ENCODE measurements around the gene G6PC1.

DNA sequence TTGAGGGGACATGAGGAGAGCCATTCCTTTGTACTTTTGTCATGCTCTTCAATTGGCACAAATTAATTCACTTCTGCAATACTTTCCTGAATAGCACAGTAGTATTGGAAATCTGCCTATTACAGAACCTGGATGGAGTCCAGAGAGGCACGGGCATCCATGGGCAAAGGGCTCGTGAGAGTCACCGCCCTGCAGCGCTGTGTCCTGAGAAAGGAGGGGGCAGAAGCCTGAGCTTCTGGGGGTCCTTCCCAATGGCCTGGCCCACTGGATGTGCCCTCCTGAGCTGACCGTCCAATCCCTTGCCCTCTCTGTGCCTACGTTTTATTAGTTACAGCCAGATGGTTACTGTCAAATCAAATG, 3.5 kb downstream of the G6PC1 start:
- TF ChIP-seq POLR2A (IDR thresholded peaks at IDR 0.05): no peak
- TF ChIP-seq, protein P1, sequence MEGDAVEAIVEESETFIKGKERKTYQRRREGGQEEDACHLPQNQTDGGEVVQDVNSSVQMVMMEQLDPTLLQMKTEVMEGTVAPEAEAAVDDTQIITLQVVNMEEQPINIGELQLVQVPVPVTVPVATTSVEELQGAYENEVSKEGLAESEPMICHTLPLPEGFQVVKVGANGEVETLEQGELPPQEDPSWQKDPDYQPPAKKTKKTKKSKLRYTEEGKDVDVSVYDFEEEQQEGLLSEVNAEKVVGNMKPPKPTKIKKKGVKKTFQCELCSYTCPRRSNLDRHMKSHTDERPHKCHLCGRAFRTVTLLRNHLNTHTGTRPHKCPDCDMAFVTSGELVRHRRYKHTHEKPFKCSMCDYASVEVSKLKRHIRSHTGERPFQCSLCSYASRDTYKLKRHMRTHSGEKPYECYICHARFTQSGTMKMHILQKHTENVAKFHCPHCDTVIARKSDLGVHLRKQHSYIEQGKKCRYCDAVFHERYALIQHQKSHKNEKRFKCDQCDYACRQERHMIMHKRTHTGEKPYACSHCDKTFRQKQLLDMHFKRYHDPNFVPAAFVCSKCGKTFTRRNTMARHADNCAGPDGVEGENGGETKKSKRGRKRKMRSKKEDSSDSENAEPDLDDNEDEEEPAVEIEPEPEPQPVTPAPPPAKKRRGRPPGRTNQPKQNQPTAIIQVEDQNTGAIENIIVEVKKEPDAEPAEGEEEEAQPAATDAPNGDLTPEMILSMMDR (IDR thresholded peaks at IDR 0.05): no peak
